Tibial artery (tissue), 4 donors: ENCODE results near the gene TSPAN9.

ENCODE experiments used
- DNase-seq, 2 donors: peaks; one replicate each; pipeline ENCODE4 v3.0.0-alpha.2; 2019
- H3K27ac ChIP-seq, 2 donors: fragments of 200-600 bp; sonication (generic) in 1 of 2; 1 replicate in 1 of 2; 2 replicates in 1 of 2; pipeline ENCODE4 v1.5.1; 2018 to 2019; ENCODE audit warnings: mild to moderate bottlenecking in 1 of 2
- H3K27me3 ChIP-seq, 2 donors: fragments of 200-600 bp; sonication (generic) in 1 of 2; one replicate each; pipeline versions ENCODE4 v1.5.1 to v1.6.0; 2016 to 2019
- H3K36me3 ChIP-seq, 3 donors: fragments of 200-600 bp; sonication (generic) in 2 of 3; one replicate each; pipeline ENCODE4 v1.5.1; 2016 to 2019; ENCODE audit warnings: mild to moderate bottlenecking in 2 of 3
- H3K4me1 ChIP-seq, 4 donors: fragments of 200-600 bp; sonication (generic) in 2 of 4; 1 replicate in 3 of 4; 2 replicates in 1 of 4; pipeline ENCODE4 v1.5.1; 2016 to 2019
- H3K4me3 ChIP-seq, 2 donors: fragments of 200-600 bp; sonication (generic) in 1 of 2; 1 replicate in 1 of 2; 2 replicates in 1 of 2; pipeline ENCODE4 v1.5.1; 2018 to 2019; ENCODE audit warnings: mild to moderate bottlenecking in 2 of 2
- H3K9me3 ChIP-seq, 3 donors: fragments of 200-600 bp; sonication (generic) in 1 of 3; one replicate each; pipeline ENCODE4 v1.5.1; 2016 to 2019
- CTCF ChIP-seq, 2 experiments: fragments of 200-600 bp in 1 of 2; fragments of 450-650 bp in 1 of 2; IDR thresholded peaks; one replicate each; pipeline ENCODE4 v1.5.1; 2017 to 2019; ENCODE audit warnings: antibody characterized with exemption in 2 of 2, mild to moderate bottlenecking in 1 of 2, moderate library complexity in 1 of 2
- intact Hi-C: fragments of 100-400 bp; cut with DNase I; formaldehyde crosslinking; loops from one replicate; pipeline ENCODE4 v1.15.0; 2023; ENCODE audit warnings: low total_unique reads

Gene TSPAN9

GRCh38 chr12:3140284-3140683 lies 63.1 kb downstream of the TSPAN9 start:
- H3K27me3 ChIP-seq = no peaks in the 10 kb centered on the region
- H3K27ac ChIP-seq = no peak overlapping the region
- intact Hi-C loops = no loop called here
- DNase-seq = no peak
- no peak overlapping the region for H3K4me3 ChIP-seq
- H3K4me1 ChIP-seq = peaks cover 0 to 36% (median 21%) of the 10 kb centered on the region in 4 donors
- H3K9me3 ChIP-seq = no peaks in the 10 kb centered on the region
- H3K36me3 ChIP-seq = no peaks in the 10 kb centered on the region
- no peak for TF ChIP-seq CTCF (IDR thresholded peaks at IDR 0.05)

- Histone ChIP-seq H3K27ac (no peak overlapping the region), H3K36me3 (no peaks in the 10 kb centered on the region), H3K4me3 (no peak overlapping the region), H3K4me1 (peaks cover 0 to 27% (median 17%) of the 10 kb centered on the region in 4 donors), H3K9me3 (no peaks in the 10 kb centered on the region), H3K27me3 (no peaks in the 10 kb centered on the region)
- DNase-seq = no peak
- intact Hi-C loops = no loop called here
- TF ChIP-seq CTCF (IDR thresholded peaks at IDR 0.05) = no peak
These were observed 64.5 kb downstream of the TSPAN9 start for GRCh38 chr12:3141339-3142321.

GRCh38 chr12:3142386-3142785 lies 65.2 kb downstream of the TSPAN9 start:
- H3K27me3 ChIP-seq = no peaks in the 10 kb centered on the region
- intact Hi-C loops = no loop called here
- H3K4me3 ChIP-seq = no peak overlapping the region
- no peak for DNase-seq
- peaks cover 0 to 20% (median 12%) of the 10 kb centered on the region in 4 donors for H3K4me1 ChIP-seq
- no peaks in the 10 kb centered on the region for H3K9me3 ChIP-seq
- H3K27ac ChIP-seq = no peak overlapping the region
- H3K36me3 ChIP-seq = peaks cover 0 to 3% (median 0%) of the 10 kb centered on the region in 3 donors
- TF ChIP-seq CTCF (IDR thresholded peaks at IDR 0.05) = no peak

GRCh38 chr12:3144495-3144894 lies 67.3 kb downstream of the TSPAN9 start:
- TF ChIP-seq CTCF (IDR thresholded peaks at IDR 0.05) = no peak

GRCh38 chr12:3145033-3145432 lies 67.9 kb downstream of the TSPAN9 start:
- intact Hi-C loops = no loop called here
- DNase-seq = no peak
- no peak overlapping the region for H3K27ac ChIP-seq
- H3K27me3 ChIP-seq = no peaks in the 10 kb centered on the region
- H3K9me3 ChIP-seq = no peaks in the 10 kb centered on the region
- H3K36me3 ChIP-seq = peaks cover 0 to 4% (median 0%) of the 10 kb centered on the region in 3 donors
- H3K4me1 ChIP-seq = peaks cover 0 to 29% (median 26%) of the 10 kb centered on the region in 4 donors
- H3K4me3 ChIP-seq = no peak overlapping the region
- no peak for TF ChIP-seq CTCF (IDR thresholded peaks at IDR 0.05)

More at GRCh38 chr12:3144495-3144894, 67.3 kb downstream of the TSPAN9 start:
- peaks cover 0 to 4% (median 0%) of the 10 kb centered on the region in 3 donors for H3K36me3 ChIP-seq
- peaks cover 0 to 26% (median 21%) of the 10 kb centered on the region in 4 donors for H3K4me1 ChIP-seq
- intact Hi-C loops = no loop called here
- H3K27ac ChIP-seq = no peak overlapping the region
- H3K27me3 ChIP-seq = no peaks in the 10 kb centered on the region
- no peak overlapping the region for H3K4me3 ChIP-seq
- no peak for DNase-seq
- no peaks in the 10 kb centered on the region for H3K9me3 ChIP-seq
